Heart left ventricle (tissue), 16 donors: ENCODE measurements around the gene IVD. TPM values are rescaled to one million over a fixed set of nuclear protein-coding genes. Genes with fewer than 3 reads are reported as not detected.
A peak's percentile ranks its signal among the peaks of the same experiment; 100 is the strongest.

Experiments
- ATAC-seq, 4 donors: fragments of 200-7000 bp; cut with Tn5 transposase; one replicate each; pipeline ENCODE4 v1.9.1; 2020 to 2022; ENCODE audit warnings: moderate library complexity in 4 of 4, mild to moderate bottlenecking in 3 of 4, moderate number of reproducible peaks in 1 of 4
- DNase-seq, 5 donors: peaks; one replicate each; pipeline ENCODE4 v3.0.0-alpha.2; 2020
- H3K27ac ChIP-seq, 12 donors: fragments of 200-600 bp; sonication (generic) in 4 of 12; one replicate each; pipeline versions ENCODE4 v1.5.0 to v1.8.0; 2016 to 2022; ENCODE audit warnings: mild to moderate bottlenecking in 2 of 12
- H3K27me3 ChIP-seq, 9 donors: fragments of 200-600 bp; sonication (generic) in 2 of 9; one replicate each; pipeline versions ENCODE4 v1.5.1 to v1.8.0; 2016 to 2022; ENCODE audit warnings: mild to moderate bottlenecking in 3 of 9
- H3K36me3 ChIP-seq, 9 donors: fragments of 200-600 bp; sonication (generic) in 2 of 9; one replicate each; pipeline versions ENCODE4 v1.5.0 to v1.8.0; 2018 to 2022; ENCODE audit warnings: mild to moderate bottlenecking in 2 of 9
- H3K4me1 ChIP-seq, 12 donors: fragments of 200-600 bp; sonication (generic) in 4 of 12; one replicate each; pipeline versions ENCODE4 v1.5.0 to v1.8.0; 2016 to 2022; ENCODE audit warnings: mild to moderate bottlenecking in 3 of 12
- H3K4me3 ChIP-seq, 12 donors: fragments of 200-600 bp; sonication (generic) in 4 of 12; one replicate each; pipeline versions ENCODE4 v1.5.0 to v1.8.0; 2017 to 2022; ENCODE audit warnings: mild to moderate bottlenecking in 9 of 12, moderate library complexity in 4 of 12
- H3K9me3 ChIP-seq, 12 donors: fragments of 200-600 bp; sonication (generic) in 4 of 12; one replicate each; pipeline versions ENCODE4 v1.5.0 to v1.8.0; 2016 to 2022; ENCODE audit warnings: mild to moderate bottlenecking in 1 of 12
- CTCF ChIP-seq, 12 donors: fragments of 200-600 bp; sonication (generic) in 4 of 12; IDR thresholded peaks; one replicate each; pipeline versions ENCODE4 v1.5.0 to v1.8.0; 2018 to 2022; ENCODE audit warnings: antibody characterized with exemption in 12 of 12, mild to moderate bottlenecking in 5 of 12
- POLR2A ChIP-seq, 2 donors: fragments of 450-650 bp; IDR thresholded peaks; one replicate each; pipeline ENCODE4 v1.6.1; 2017; ENCODE audit warnings: antibody characterized with exemption in 2 of 2, mild to moderate bottlenecking in 2 of 2, moderate library complexity in 2 of 2
- WGBS, 4 donors: extraction: QIAGEN DNeasy Blood & Tissue Kit in 2 of 4; methylation state at CpG; one replicate each; pipeline versions ENCODE4 v1.1.5 to v1.1.7; 2013 to 2018; 5-methylcytosine and 5-hydroxymethylcytosine counted together
- intact Hi-C, 10 donors: fragments of 100-400 bp; cut with DNase I; formaldehyde crosslinking; loops; one replicate each; pipeline versions ENCODE4 v1.11.1 to v1.14.2; 2022
- polyA plus RNA-seq, 2 donors: library from polyadenylated mRNA; stranded (reverse); fragments of 200-250 nt; gene quantifications; one replicate each; pipeline ENCODE4 v1.2.3, GENCODE V29; 2013
- total RNA-seq, 9 donors: library from RNA; depleted of rRNA in 2 of 9; stranded (reverse); fragments of >200 nt in 2 of 9; fragmentation: NEBNext Ultra II Directional in 3 of 9; extraction: Animal tissue kit (Norgen Biotek cat#: 25700) in 3 of 9; gene quantifications; one replicate each; pipeline versions ENCODE4 v1.1.0 to v1.2.4, GENCODE V29; 2016 to 2023
- donor health status: ischemic (EF 13 %, LVEDD 7.1; RV severe dilation, severe dysfunction).
- donor health status: healthy with polysubstance abuse.
- donor health status: DM: no; HTN: yes; CAD: no.
- donor health status: DM: no; HTN: no; CAD: no.
- donor health status: ischemic (EF 25% LVEDD 6.9; RV normal size, moderate dysfunction).
- donor health status: ischemic (EF 25% LVEDD 5.7; RV mildly dilated, moderate dysfunction).
- donor health status: healthy.
- donor health status: DM: yes; HTN: yes; CAD: no.
- donor health status: ischemic (EF 35%, LVEDD 5.7; RV mildly dilated, moderate dysfunction).
- donor health status: nonischemic (EF 11% LVEDD 7.7; RV severe dilation, severe dysfunction).
- donor health status: DM: yes; HTN: yes; CAD: no.
- donor health status: PGD.
- donor health status: ischemic (EF 29% LVEDD 5.4; RV normal size, mild dysfunction).
- donor health status: nonischemic (EF 23%, LVEDD 6.1; RV moderate dilation, normal function).

Gene IVD
- total and polyA plus RNA-seq, 11 donors, result 52.9 to 130 (median 95.1) TPM

- 0 to 3% (median 1%) methylated on average over 43 to 119 of the region's 119 CpGs for WGBS, 4 donors
- TF ChIP-seq POLR2A (IDR thresholded peaks at IDR 0.05), result no peak
- peak in 6 of 12 donors; percentile 20 to 51 (median 34) for TF ChIP-seq CTCF (IDR thresholded peaks at IDR 0.05)
- intact Hi-C loops, result loop anchor here in 5 of 10 donors (1.0 to 10.0 kb wide), 5 partner anchors 28 to 70 kb away; partner anchors contain the start of gene CHST14 (in 1 of the 5)
- peaks cover 0 to 18% (median 5%) of the 10 kb centered on the region in 9 donors for H3K27me3 ChIP-seq
- H3K27ac ChIP-seq, result peak overlapping the region in 9 of 12 donors; percentile 32 to 86 (median 80)
- H3K4me3 ChIP-seq, result peak overlapping the region; percentile 75 to 100 (median 93)
- H3K9me3 ChIP-seq, result no peaks in the 10 kb centered on the region
- no peaks in the 10 kb centered on the region for H3K36me3 ChIP-seq
- DNase-seq (peak in 2 of 5 donors; percentile 41 to 70), ATAC-seq (no peak)
- H3K4me1 ChIP-seq, result peaks cover 0 to 81% (median 50%) of the 10 kb centered on the region in 12 donors
Measured at GRCh38 chr15:40441565-40442531, 36.3 kb downstream of the IVD start.

- no peaks in the 10 kb centered on the region for H3K9me3 ChIP-seq
- intact Hi-C loops, result loop anchor here in 4 of 10 donors (5.0 to 10.0 kb wide), 3 partner anchors 62 to 69 kb away; no protein-coding TSS in a partner anchor
- H3K4me1 ChIP-seq, result peaks cover 0 to 68% (median 46%) of the 10 kb centered on the region in 12 donors
- DNase-seq, result peak in 1 of 5 donors; percentile 30
- peak overlapping the region in 1 of 12 donors; percentile 8 for H3K27ac ChIP-seq
- no peaks in the 10 kb centered on the region for H3K36me3 ChIP-seq
- no peak for ATAC-seq
- peak overlapping the region in 1 of 12 donors; percentile 100 for H3K4me3 ChIP-seq
- TF ChIP-seq POLR2A (IDR thresholded peaks at IDR 0.05), result no peak
- peaks cover 0 to 6% (median 0%) of the 10 kb centered on the region in 9 donors for H3K27me3 ChIP-seq
- WGBS, 4 donors, result 54 to 70% (median 62%) methylated on average over 4 of the region's 4 CpGs
Measured at GRCh38 chr15:40443255-40443654, 37.7 kb downstream of the IVD start.

- 67 to 77% (median 71%) methylated on average over 3 of the region's 3 CpGs for WGBS, 4 donors
- Histone ChIP-seq H3K27ac (no peak overlapping the region), H3K36me3 (no peaks in the 10 kb centered on the region), H3K9me3 (no peaks in the 10 kb centered on the region), H3K4me1 (peaks cover 0 to 62% (median 46%) of the 10 kb centered on the region in 12 donors), H3K4me3 (no peak overlapping the region), H3K27me3 (no peaks in the 10 kb centered on the region)
- intact Hi-C loops, result loop anchor here in 5 of 10 donors (2.0 to 10.0 kb wide), 4 partner anchors 61 to 68 kb away; no protein-coding TSS in a partner anchor
- DNase-seq (no peak), ATAC-seq (no peak)
- no peak for TF ChIP-seq POLR2A (IDR thresholded peaks at IDR 0.05)
- TF ChIP-seq CTCF (IDR thresholded peaks at IDR 0.05), result no peak
Measured at GRCh38 chr15:40443846-40444245, 38.3 kb downstream of the IVD start.

- H3K4me3 ChIP-seq, result no peak overlapping the region
- no peak for DNase-seq
- TF ChIP-seq POLR2A (IDR thresholded peaks at IDR 0.05) (no peak), CTCF (IDR thresholded peaks at IDR 0.05) (no peak)
- H3K27ac ChIP-seq, result no peak overlapping the region
- peaks cover 0 to 2% (median 0%) of the 10 kb centered on the region in 9 donors for H3K36me3 ChIP-seq
- no peak for ATAC-seq
- intact Hi-C loops, result loop anchor here in 5 of 10 donors (2.0 to 10.0 kb wide), 4 partner anchors 60 to 68 kb away; no protein-coding TSS in a partner anchor
- H3K9me3 ChIP-seq, result no peaks in the 10 kb centered on the region
- H3K4me1 ChIP-seq, result peaks cover 0 to 59% (median 44%) of the 10 kb centered on the region in 12 donors
- 70 to 82% (median 81%) methylated on average over 5 of the region's 5 CpGs for WGBS, 4 donors
- no peaks in the 10 kb centered on the region for H3K27me3 ChIP-seq
Measured at GRCh38 chr15:40444736-40445135, 39.1 kb downstream of the IVD start.
